IMR-90 (cell line): ENCODE data around the gene RSRC2. TPM values are rescaled to one million over a fixed set of nuclear protein-coding genes. Genes with fewer than 3 reads are reported as not detected.
"Not testable (repeated sequence)": the region's sequence is repeated elsewhere in the genome, so short reads cannot be mapped to it uniquely, and the experiment has no call there.

Source experiments
- ATAC-seq: fragments of 200-7000 bp; cut with Tn5 transposase; 2 replicates; pipeline ENCODE4 v1.9.1; 2020; ENCODE audit warnings: low read depth, mild to moderate bottlenecking, moderate library complexity
- BruUV-seq: library from RNA; stranded (reverse); fragments of 400-500 nt; replicated peaks from 2 replicates; lab custom pipeline; 2021; lab: Mats Ljungman, UMichigan
- CTCF ChIA-PET: fragments of 300-600 bp; formaldehyde crosslinking; extraction: SDS; loops from one replicate; lab custom pipeline; 2021; ENCODE audit warnings: antibody characterized with exemption; lab: Yijun Ruan, JAX
- POLR2A ChIA-PET: fragments of 300-600 bp; sonication (Branson Sonifier 250); formaldehyde crosslinking; loops from one replicate; lab custom pipeline; 2022; ENCODE audit warnings: antibody characterized with exemption; ENCODE audit not compliant: unreplicated experiment; lab: Charles Lee
- DNase-seq: peaks from one replicate; pipeline ENCODE4 v3.0.0; 2013
- H2AFZ ChIP-seq: replicated peaks from 2 replicates; pipeline ENCODE3; 2013; ENCODE audit warnings: low read length, mild to moderate bottlenecking; ENCODE audit not compliant: poor library complexity
- H2AK5ac ChIP-seq: 2 replicates; pipeline ENCODE4 v1.6.1; 2013; ENCODE audit warnings: low read depth, low read length, inconsistent platforms
- H2AK9ac ChIP-seq: replicated peaks from 2 replicates; pipeline ENCODE3; 2013; ENCODE audit warnings: mild to moderate bottlenecking, low read depth, low read length, moderate library complexity; ENCODE audit not compliant: poor library complexity
- H2BK120ac ChIP-seq: 2 replicates; pipeline ENCODE4 v1.6.1; 2013; ENCODE audit warnings: low read depth, low read length, inconsistent platforms
- H2BK15ac ChIP-seq: 3 replicates; pipeline ENCODE4 v1.6.1; 2013; ENCODE audit warnings: low read depth, low read length, inconsistent platforms
- H2BK20ac ChIP-seq: 2 replicates; pipeline ENCODE4 v1.6.1; 2013; ENCODE audit warnings: low read depth, mild to moderate bottlenecking, inconsistent platforms, low read length, moderate library complexity
- H2BK5ac ChIP-seq: 2 replicates; pipeline ENCODE4 v1.6.1; 2013; ENCODE audit warnings: mild to moderate bottlenecking, low read depth, low read length, inconsistent platforms; ENCODE audit not compliant: poor library complexity, severe bottlenecking
- H3K14ac ChIP-seq: replicated peaks from 2 replicates; pipeline ENCODE4 v1.6.1; 2013; ENCODE audit warnings: low read depth, low read length, inconsistent platforms
- H3K18ac ChIP-seq: 2 replicates; pipeline ENCODE4 v1.6.1; 2013; ENCODE audit warnings: low read depth, low read length, control low read depth
- H3K23ac ChIP-seq: 2 replicates; pipeline ENCODE4 v1.6.1; 2013; ENCODE audit warnings: low read depth, low read length, inconsistent platforms
- H3K27ac ChIP-seq: 2 replicates; pipeline ENCODE4 v1.5.1; 2013; ENCODE audit warnings: mild to moderate bottlenecking, control low read depth, low read length; ENCODE audit not compliant: insufficient read depth
- H3K27me3 ChIP-seq: 2 replicates; pipeline ENCODE4 v1.6.1; 2013; ENCODE audit warnings: low read length; ENCODE audit not compliant: control insufficient read depth, insufficient read depth
- H3K36me3 ChIP-seq: 2 replicates; pipeline ENCODE4 v1.6.1; 2013; ENCODE audit warnings: low read length, mixed read lengths; ENCODE audit not compliant: control insufficient read depth, insufficient read depth
- H3K4ac ChIP-seq: 2 replicates; pipeline ENCODE4 v1.6.1; 2013; ENCODE audit warnings: low read depth, low read length, inconsistent platforms
- H3K4me1 ChIP-seq: 2 replicates; pipeline ENCODE4 v1.6.1; 2013; ENCODE audit warnings: low read length, mixed read lengths; ENCODE audit not compliant: control insufficient read depth, insufficient read depth
- H3K4me2 ChIP-seq: 2 replicates; pipeline ENCODE4 v1.6.1; 2013; ENCODE audit warnings: low read depth, mild to moderate bottlenecking, control low read depth, low read length, moderate library complexity
- H3K4me3 ChIP-seq: 2 replicates; pipeline ENCODE4 v1.5.1; 2013; ENCODE audit warnings: low read depth, mild to moderate bottlenecking, control low read depth, low read length, moderate library complexity; ENCODE audit not compliant: insufficient read depth
- H3K56ac ChIP-seq: 2 replicates; pipeline ENCODE4 v1.6.1; 2013; ENCODE audit warnings: low read length, inconsistent platforms; ENCODE audit not compliant: insufficient read depth; ENCODE audit errors: extremely low read depth
- H3K79me1 ChIP-seq, 2 experiments: 2 replicates each; pipeline ENCODE4 v1.6.1; 2013; ENCODE audit warnings: low read length in 2 of 2, inconsistent platforms in 1 of 2, low read depth in 1 of 2
- H3K9ac ChIP-seq: 2 replicates; pipeline ENCODE4 v1.6.1; 2013; ENCODE audit warnings: low read depth, low read length, control low read depth
- H3K9me1 ChIP-seq: 2 replicates; pipeline ENCODE4 v1.6.1; 2013; ENCODE audit warnings: low read length, inconsistent platforms; ENCODE audit not compliant: insufficient read depth
- H3K9me3 ChIP-seq: 2 replicates; pipeline ENCODE4 v1.6.1; 2013; ENCODE audit warnings: low read length; ENCODE audit not compliant: control insufficient read depth, insufficient read depth
- H4K20me1 ChIP-seq: 2 replicates; pipeline ENCODE4 v1.6.1; 2013; ENCODE audit warnings: low read length, inconsistent platforms; ENCODE audit not compliant: insufficient read depth
- H4K5ac ChIP-seq: 2 replicates; pipeline ENCODE4 v1.6.1; 2013; ENCODE audit warnings: mild to moderate bottlenecking, low read depth, low read length, control low read depth
- H4K8ac ChIP-seq, 2 experiments: 2 replicates each; pipeline ENCODE4 v1.6.1; 2013; ENCODE audit warnings: low read depth in 2 of 2, low read length in 2 of 2, control low read depth in 1 of 2, inconsistent platforms in 1 of 2
- H4K91ac ChIP-seq: 2 replicates; pipeline ENCODE4 v1.6.1; 2013; ENCODE audit warnings: low read depth, low read length, inconsistent platforms; ENCODE audit not compliant: insufficient read depth
- MXI1 ChIP-seq: IDR thresholded peaks from 2 replicates; pipeline ENCODE4 v1.6.1; 2012; ENCODE audit warnings: low read depth, mild to moderate bottlenecking, low read length, moderate library complexity, borderline replicate concordance
- RFX5 ChIP-seq: IDR thresholded peaks from 2 replicates; pipeline ENCODE4 v1.8.0; 2012; ENCODE audit warnings: low read depth, mild to moderate bottlenecking, low read length, moderate library complexity
- WGBS, 2 experiments: methylation state at CpG; one replicate each; pipeline versions ENCODE4 v1.1.5 to v1.1.7; 2013; ENCODE audit warnings: missing lambda C conversion rate in 2 of 2; ENCODE audit not compliant: insufficient read length in 1 of 2; ENCODE audit errors: extremely low coverage in 2 of 2; 5-methylcytosine and 5-hydroxymethylcytosine counted together
- dilution Hi-C: fragments of 300-500 bp; cut with HindIII; formaldehyde crosslinking; loops from one replicate; pipeline ENCODE4 v1.14.3; 2018; ENCODE audit warnings: low sequenced_read_pairs; ENCODE audit not compliant: unreplicated experiment
- in situ Hi-C: fragments of 300-500 bp; cut with MboI; formaldehyde crosslinking; loops from 3 replicates; pipeline ENCODE4 v1.14.3; 2019; ENCODE audit warnings: low sequenced_read_pairs, inconsistent platforms, mixed read lengths
- intact Hi-C: fragments of 100-400 bp; cut with micrococcal nuclease; formaldehyde crosslinking; loops from 2 replicates; pipeline ENCODE4 v1.10.0; 2022
- polyA plus RNA-seq, 3 experiments: library from polyadenylated mRNA; depleted of rRNA; stranded (reverse); fragments of >200 nt; gene quantifications; 2 replicates each; pipeline ENCODE4 v1.2.3, GENCODE V29; 2012; ENCODE audit warnings: low replicate concordance in 1 of 3
- total RNA-seq: library from RNA; depleted of rRNA; stranded (reverse); fragments of >200 nt; gene quantifications from 2 replicates; pipeline ENCODE4 v1.2.3, GENCODE V29; 2012
- TF ChIP-seq, protein P1 (sequence below): fragments of 150-350 bp; IDR thresholded peaks from 2 replicates; pipeline ENCODE4 v1.6.1; 2017; ENCODE audit warnings: mild to moderate bottlenecking, antibody characterized with exemption, low read length, low read depth

Gene RSRC2
- total and polyA plus RNA-seq, 2 of the 4 experiments (the other 2 are of a cell fraction) = 18.6 to 31.5 TPM

DNA sequence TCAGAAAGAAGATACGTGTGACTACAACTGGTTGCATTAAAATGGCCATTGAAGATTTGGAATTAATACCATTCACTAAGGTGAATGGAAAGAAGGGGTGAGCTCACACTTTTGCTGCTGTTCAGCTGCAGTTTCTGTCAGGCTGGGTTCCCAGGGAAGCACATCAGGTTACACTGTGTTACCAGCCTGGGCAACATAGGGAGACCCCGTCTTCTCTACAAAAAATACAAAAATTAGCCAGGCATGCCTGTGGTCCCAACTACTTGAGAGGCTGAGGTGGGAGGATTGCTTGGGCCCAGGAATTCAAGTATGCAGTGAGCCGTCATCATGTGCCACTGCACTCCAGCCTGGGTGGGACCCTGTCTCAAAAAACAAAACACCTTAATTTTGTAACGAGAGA is 13.1 kb downstream of the RSRC2 start:
- Histone ChIP-seq H3K27me3 (no peaks in the 10 kb centered on the region), H3K9me1 (peaks cover 3% of the 10 kb centered on the region), H3K4me2 (no peak overlapping the region), H2AK9ac (no peak overlapping the region), H3K9me3 (0 out of 2 replicates have a peak, but pooled peaks cover 2% of the 10 kb centered on the region), H3K79me1 (peaks cover 29 to 46% of the 10 kb centered on the region in 2 experiments), H3K4ac (no peak overlapping the region), H2BK120ac (no peak overlapping the region), H3K4me3 (no peak overlapping the region), H2BK15ac (no peak overlapping the region), H3K56ac (no peak overlapping the region), H2BK5ac (peak overlapping the region; percentile 32), H2AFZ (no peak overlapping the region), H3K14ac (no peak overlapping the region), H4K8ac (no peak overlapping the region), H2AK5ac (no peak overlapping the region), H4K91ac (no peak overlapping the region), H3K18ac (no peak overlapping the region), H4K5ac (no peak overlapping the region), H3K9ac (no peak overlapping the region), H3K23ac (no peak overlapping the region), H3K36me3 (peaks cover 76% of the 10 kb centered on the region), H4K20me1 (peaks cover 77% of the 10 kb centered on the region), H2BK20ac (no peak overlapping the region), H3K27ac (no peak overlapping the region), H3K4me1 (peaks cover 2% of the 10 kb centered on the region; the same call in 1 of the 2 replicates)
- dilution Hi-C loops (no loop called here), intact Hi-C loops (no loop called here), in situ Hi-C loops (no loop called here)
- ATAC-seq (no peak), DNase-seq (no peak)
- TF ChIP-seq, protein P1, sequence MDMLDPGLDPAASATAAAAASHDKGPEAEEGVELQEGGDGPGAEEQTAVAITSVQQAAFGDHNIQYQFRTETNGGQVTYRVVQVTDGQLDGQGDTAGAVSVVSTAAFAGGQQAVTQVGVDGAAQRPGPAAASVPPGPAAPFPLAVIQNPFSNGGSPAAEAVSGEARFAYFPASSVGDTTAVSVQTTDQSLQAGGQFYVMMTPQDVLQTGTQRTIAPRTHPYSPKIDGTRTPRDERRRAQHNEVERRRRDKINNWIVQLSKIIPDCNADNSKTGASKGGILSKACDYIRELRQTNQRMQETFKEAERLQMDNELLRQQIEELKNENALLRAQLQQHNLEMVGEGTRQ = no peak
- TF ChIP-seq MXI1 (no peak), RFX5 (no peak)
- CTCF ChIA-PET = no interaction called here
- no TSS peak for BruUV-seq
- POLR2A ChIA-PET = no interaction called here
- no CpG with 5 or more reads among the region's 4 CpGs for WGBS, 2 experiments

DNA sequence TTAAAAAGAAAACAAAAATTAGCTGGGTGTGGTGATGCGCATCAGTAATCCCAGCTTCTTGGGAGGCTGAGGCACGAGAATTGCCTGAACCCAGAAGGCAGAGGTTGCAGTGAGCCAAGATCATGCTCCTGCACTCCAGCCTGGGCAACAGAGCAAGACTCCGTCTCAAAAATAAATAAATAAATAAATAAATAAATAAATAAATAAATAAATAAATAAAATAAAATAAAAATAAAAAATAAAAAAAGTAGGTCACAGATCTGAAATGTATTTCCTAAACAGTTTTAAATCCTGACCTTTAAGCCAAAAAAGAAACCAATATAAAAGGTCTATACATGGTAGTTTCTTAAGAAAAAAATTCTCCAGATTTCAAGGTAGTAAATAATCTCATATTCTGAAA is 13.7 kb downstream of the RSRC2 start:
- H4K20me1 ChIP-seq = peaks cover 77% of the 10 kb centered on the region
- POLR2A ChIA-PET, ATAC-seq: not testable (repeated sequence)

More for the DNA sequence above, 13.7 kb downstream of the RSRC2 start:
- H3K14ac ChIP-seq, H2BK20ac ChIP-seq, H2BK5ac ChIP-seq, H2BK15ac ChIP-seq, H2AFZ ChIP-seq, H3K9me3 ChIP-seq, H3K56ac ChIP-seq, H4K5ac ChIP-seq, BruUV-seq, H4K91ac ChIP-seq, H3K9ac ChIP-seq, in situ Hi-C loops, dilution Hi-C loops, H3K18ac ChIP-seq, H2AK9ac ChIP-seq, H3K27ac ChIP-seq, intact Hi-C loops, H2BK120ac ChIP-seq, H3K4ac ChIP-seq, H3K9me1 ChIP-seq, H3K4me1 ChIP-seq, H3K27me3 ChIP-seq, H3K23ac ChIP-seq, H2AK5ac ChIP-seq, H4K8ac ChIP-seq, H3K4me2 ChIP-seq, DNase-seq, H3K4me3 ChIP-seq: not testable (repeated sequence)
- Histone ChIP-seq H3K79me1 (peaks cover 32 to 50% of the 10 kb centered on the region in 2 experiments), H3K36me3 (peaks cover 76% of the 10 kb centered on the region)
- CTCF ChIA-PET = interaction anchor here (0.7 kb wide), 1 partner anchor 110 kb away, joined by 3 read pairs; no protein-coding TSS in a partner anchor
- 100% methylated on average over 2 of the region's 3 CpGs; no CpG with 5 or more reads in 1 of the 2 experiments for WGBS, 2 experiments
